ENCODE measurements around the gene PGPEP1.
"Not testable (repeated sequence)": the region's sequence is repeated elsewhere in the genome, so short reads cannot be mapped to it uniquely, and the experiment has no call there.

The PGPEP1 gene

DNA sequence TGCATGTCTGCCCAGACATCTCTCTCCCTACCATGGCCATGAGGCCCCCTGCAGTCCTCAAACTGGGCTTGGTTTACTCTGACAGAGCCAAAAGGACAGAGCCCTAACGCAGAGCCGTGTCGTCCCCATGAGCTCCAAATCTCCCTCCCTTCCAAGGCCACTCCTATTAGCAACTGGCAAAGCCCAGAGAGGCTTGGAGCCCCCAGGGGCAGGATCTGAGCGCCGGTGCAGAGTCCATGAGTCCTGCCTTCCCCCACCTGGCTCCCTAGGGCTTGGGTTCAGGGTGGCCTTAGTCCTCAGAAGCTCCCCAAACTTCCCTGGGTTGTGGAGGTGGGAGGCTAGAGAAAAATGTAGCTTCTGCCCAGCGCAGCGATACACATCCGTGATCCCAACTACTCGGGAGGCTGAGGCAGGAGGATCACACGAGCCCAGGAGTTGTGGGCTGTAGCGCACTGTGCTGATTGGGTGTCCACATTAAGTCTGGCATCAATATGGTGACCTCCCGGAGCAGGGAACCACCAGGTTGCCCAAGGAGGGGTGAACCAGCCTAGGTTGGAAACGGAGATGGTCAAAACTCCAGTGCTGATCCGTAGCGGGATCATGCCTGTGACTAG, 7.4 kb upstream of the PGPEP1 start:
- DNase-seq (ENCODE audit: low read depth) = no peak

- DNase-seq (ENCODE audit: low read depth) = no peak
Measured at GRCh38 chr19:18333680-18334079, 6.7 kb upstream of the PGPEP1 start.

DNA sequence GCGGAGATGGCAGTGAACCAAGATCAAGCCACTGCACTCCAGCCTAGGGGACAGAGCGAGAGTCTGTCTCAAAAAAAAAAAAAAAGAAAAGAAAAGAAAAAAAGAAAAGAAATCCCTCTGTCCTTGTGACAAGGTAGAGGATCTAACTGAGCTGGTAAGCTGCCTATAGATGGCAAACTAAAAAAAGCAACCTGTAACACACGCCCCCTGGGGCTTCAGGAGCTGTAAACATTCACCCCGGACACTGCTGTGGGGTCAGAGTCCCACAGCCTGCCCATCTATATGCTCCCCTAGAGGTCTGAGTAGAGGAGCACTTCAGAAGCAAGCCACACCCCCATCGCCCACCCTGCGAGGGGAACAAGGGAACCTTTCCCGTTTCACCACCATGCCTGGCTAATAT, 4.3 kb upstream of the PGPEP1 start:
- DNase-seq (ENCODE audit: low read depth) = no peak

DNA sequence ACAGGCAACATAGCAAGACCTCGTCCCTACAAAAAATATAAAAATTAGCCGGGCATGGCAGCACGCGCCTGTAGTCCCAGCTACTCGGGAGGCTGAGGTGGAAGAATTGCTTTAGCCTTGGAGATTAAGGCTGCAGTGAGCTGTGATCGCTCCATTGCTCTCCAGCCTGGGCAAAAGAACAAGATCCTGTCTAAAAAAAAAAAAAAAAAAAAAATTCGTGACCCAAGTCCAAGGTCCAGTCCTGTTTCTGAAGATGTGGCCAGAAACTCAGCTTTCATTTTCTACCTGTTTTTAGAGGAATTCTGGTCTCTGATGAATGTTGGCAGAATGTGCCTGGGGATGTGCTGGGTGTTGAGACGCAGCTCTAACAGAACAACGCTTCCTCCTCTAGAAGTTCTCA, 1.9 kb upstream of the PGPEP1 start:
- DNase-seq (ENCODE audit: low read depth) = no peak

DNA sequence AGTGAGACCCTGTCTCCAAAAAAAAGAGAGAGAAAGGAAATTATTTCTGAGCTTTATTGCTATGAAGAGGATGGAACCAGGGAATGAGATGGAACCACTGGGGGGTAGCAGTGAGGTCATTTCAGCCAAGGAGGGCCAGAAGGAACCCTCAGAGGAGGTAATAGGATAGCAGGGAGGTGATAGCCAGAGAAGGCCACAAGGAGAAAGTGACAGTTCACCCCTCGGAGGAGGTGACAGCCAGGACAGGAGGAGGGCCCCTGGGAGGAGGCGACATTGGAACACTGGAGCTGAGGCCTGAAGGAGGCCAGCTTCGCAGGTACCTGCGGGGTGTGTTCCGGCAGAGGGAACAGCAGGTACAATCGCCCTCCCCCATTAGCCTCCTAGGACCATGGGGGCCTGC, 675 bp upstream of the PGPEP1 start:
- no peak for DNase-seq (ENCODE audit: low read depth)

DNA sequence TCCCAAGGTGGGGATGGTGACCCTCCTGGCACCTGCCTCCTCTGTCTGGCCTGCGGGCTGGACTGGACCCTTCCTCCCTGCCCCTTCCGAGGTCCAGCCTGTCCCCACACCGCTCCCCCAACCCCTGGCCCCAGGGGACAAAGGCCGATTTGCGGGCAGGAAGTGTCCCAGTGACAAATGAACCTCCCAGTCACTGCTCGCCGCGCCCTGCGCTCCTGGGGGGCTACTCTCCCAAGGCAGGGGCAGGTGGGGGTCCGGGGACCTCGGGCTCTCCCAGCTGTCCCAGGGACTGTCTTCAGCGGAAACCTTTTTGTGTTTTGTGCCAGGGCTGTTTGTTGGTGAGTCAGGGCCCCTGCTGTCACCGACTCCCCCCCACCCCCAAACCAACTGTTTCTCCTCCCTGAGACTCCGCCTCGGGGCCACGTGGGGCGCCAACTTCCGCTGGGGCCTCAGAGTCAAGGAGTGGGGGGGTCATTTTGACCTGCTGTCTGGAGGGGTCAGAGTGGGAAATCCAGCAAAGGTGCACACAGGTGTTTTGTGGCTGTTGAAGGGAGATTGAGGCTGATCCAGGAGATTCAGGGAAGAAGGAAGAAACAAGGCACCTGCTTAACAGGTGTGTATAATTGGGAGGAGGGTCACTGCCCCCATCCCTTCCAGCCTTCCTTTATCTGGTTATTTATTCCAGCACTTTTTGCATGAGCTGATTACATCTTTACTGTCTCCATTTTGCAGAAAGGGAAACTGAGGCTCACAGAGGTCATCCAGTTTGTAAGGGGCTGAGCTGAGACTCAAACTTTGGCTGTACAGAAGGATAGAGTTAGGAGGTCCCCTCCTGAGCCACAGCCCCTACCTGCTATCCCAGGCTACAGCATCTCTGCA, 831 bp downstream of the PGPEP1 start:
- peak; percentile 54 for DNase-seq (ENCODE audit: low read depth)

GRCh38 chr19:18342090-18342632, 1.8 kb downstream of the PGPEP1 start:
- no peak for DNase-seq (ENCODE audit: low read depth)

DNA sequence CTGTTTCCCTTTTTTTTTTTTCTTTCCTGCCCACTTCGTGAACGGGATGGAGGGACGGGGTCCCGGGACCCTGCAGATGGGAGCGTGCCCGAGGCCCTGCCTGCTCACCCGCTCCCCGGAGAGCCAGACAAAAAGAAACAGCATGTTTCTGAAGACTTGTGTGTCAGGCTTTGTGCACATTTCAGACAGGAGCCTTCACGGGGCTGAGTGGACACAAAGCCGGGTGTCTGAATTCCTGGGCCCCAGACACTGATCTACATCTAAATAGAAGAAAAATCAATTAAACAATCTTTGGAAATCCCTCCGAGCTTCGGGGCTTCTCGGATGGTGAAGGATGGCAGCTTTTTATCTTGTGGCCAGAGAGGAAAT, 4.2 kb downstream of the PGPEP1 start:
- DNase-seq (ENCODE audit: low read depth) = no peak

DNA sequence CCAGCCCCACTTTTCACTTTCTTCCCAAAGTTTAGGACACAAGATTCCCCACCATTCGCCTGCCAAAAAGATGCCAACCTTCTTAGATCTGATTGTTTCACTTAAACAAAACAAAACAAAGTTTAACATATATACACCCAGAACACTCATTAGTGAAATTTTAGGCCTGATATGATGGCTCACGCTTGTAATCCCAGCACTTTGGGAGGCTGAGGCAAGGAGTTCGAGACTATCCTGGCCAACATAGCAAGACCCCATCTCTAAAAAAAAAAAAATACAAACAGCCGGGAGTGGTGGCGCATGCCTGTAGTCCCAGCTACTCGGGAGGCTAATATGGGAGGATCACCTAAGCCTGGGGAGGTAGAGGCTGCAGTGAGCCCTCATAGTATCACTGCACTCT, 4.9 kb downstream of the PGPEP1 start:
- DNase-seq (ENCODE audit: low read depth) = no peak

- no peak for DNase-seq (ENCODE audit: low read depth)
Measured at GRCh38 chr19:18346091-18346490, 5.7 kb downstream of the PGPEP1 start.

- DNase-seq (ENCODE audit: low read depth) = no peak
Measured at GRCh38 chr19:18348171-18348570, 7.8 kb downstream of the PGPEP1 start.

DNA sequence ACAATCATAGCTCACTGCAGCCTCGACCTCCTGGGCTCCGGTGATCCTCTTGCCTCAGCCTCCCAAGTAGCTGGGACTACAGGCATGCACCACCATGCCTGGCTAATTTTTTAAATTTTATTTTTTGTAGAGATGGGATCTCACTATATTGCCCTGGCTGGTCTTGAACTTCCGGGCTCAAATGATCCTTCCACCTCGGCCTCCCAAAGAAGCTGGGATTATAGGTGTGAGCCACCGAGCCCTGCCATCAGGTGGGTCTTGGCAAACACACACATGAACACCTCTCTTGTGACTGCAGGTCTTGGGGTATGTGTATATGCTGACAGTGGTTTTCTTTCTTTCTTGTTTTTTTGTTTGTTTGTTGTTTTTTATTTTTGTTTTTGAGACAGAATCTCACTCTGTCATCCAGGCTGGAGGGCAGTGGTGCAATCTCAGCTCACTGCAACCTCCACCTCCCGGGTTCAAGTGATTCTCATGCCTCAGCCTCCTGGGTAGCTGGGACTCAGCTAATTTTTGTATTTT, 8.5 kb downstream of the PGPEP1 start:
- not testable (repeated sequence) for DNase-seq (ENCODE audit: low read depth)

DNA sequence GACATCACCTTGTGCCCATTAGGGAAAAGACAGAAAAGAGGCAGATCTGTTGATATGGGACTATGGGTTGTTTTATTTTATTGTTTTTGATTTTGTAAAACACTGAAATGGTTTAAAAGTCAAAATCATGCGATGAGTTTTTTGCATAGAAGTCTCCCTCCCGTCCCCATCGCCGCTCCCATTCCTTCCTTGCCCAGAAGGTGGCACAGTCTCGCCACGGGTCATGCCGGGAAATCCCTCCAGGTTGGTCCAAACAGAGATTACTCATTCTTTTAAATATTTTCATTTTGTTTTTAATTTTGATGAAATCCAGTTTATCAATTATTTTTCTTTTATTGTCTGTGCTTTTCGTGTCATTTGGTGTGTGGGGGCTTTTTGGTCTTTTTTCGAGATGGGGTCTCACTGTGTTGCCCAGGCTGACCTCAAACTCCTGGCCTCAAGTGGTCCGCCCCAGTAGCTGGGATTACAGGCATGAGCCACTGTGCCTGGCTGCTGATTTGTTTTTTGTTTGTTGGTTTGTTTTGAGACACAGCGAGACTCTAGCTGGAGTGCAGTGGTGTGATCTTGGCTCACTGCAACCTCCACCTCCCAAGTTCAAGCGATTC, 9.2 kb downstream of the PGPEP1 start:
- no peak for DNase-seq (ENCODE audit: low read depth)

DNA sequence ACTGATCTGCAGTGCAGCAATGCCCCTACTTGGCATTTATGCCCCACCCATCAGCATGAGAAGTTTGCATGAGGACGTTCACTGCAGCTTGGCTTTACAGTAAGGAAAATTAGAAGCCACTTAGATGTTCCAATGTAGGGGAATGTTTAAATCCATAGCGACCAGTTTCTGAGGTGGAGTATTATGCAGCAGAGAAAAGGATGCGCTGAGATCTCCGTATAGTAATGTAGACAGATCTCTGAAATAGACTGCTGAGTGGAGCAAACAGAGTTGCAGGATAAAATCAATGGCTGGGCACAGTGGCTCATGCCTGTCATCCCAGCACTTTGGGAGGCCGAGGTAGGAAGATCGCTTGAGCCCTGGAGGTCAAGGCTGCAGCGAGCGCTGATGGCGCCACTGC, 10.1 kb downstream of the PGPEP1 start:
- DNase-seq (ENCODE audit: low read depth) = no peak

GRCh38 chr19:18351544-18351943, 11.1 kb downstream of the PGPEP1 start:
- DNase-seq (ENCODE audit: low read depth) = no peak

DNA sequence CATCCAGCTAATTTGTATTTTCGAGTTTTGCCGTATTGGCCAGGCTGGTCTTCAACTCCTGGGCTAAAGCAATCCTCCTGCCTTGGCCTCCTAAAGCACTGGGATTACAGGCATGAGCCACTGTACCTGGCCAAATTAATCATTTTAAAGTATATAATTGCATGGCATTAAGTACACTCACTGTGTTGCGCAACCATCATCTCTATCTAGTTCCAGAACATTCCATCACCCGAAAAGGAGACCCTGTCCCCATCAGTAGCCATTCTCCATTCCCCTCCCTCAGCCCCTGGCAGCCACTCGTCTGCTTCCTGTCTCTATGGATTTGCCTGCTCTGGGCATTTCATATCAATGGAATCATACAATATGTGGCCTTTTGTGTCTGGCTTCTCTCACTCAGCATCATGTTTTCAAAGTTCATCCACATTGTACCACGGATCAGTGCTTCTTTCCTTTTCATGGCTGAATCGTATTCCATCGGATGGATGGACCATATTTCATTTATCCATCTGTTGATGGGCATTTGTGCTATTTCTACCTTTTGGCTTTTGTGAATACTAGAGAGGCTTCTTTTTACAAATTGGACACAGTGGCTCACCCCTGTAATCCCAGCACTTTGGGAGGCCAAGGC, 13.1 kb downstream of the PGPEP1 start:
- DNase-seq (ENCODE audit: low read depth) = no peak

GRCh38 chr19:18354743-18355142, 14.3 kb downstream of the PGPEP1 start:
- not testable (repeated sequence) for DNase-seq (ENCODE audit: low read depth)

DNA sequence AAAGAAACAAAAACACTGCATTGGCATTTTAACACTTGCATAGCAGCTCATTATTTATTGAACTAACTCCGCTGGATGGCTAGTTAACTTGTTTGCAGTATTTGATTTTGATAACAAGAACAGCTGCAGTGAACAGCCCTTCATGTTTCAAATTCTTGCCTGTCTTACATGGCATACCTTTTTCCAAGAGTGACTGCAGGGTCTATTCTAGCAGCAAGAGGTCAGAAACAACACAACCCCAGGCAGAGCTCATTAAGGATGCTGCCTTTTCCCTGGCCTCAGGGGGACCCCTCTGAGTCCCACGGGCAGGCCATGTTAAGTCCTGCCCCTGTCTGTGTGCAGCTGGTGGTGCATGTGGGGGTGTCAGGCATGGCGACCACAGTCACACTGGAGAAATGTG, 16.6 kb downstream of the PGPEP1 start:
- DNase-seq (ENCODE audit: low read depth) = no peak

DNA sequence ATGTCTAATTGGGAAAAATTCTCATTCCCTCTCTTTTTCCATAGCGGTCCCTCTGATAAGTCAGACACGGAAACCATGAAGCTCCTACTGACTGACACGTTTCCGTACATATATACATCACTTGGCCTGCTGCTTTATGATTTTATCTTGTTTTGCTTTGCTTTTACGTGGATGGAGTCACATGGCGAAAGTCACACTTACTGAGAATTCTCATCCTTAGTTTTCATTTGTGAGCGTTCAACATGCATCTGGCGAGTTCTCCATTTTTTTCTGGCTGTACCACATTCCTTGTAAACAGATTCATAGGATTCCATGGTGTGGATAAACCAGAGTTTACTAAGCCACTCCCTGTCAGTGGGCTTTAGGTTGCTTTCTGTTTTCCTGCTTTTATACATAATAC, 21.2 kb downstream of the PGPEP1 start:
- DNase-seq (ENCODE audit: low read depth) = no peak

GRCh38 chr19:18362934-18363542, 22.6 kb downstream of the PGPEP1 start:
- no peak for DNase-seq (ENCODE audit: low read depth)

- no peak for DNase-seq (ENCODE audit: low read depth)
Measured at GRCh38 chr19:18363787-18364186, 23.4 kb downstream of the PGPEP1 start.

DNA sequence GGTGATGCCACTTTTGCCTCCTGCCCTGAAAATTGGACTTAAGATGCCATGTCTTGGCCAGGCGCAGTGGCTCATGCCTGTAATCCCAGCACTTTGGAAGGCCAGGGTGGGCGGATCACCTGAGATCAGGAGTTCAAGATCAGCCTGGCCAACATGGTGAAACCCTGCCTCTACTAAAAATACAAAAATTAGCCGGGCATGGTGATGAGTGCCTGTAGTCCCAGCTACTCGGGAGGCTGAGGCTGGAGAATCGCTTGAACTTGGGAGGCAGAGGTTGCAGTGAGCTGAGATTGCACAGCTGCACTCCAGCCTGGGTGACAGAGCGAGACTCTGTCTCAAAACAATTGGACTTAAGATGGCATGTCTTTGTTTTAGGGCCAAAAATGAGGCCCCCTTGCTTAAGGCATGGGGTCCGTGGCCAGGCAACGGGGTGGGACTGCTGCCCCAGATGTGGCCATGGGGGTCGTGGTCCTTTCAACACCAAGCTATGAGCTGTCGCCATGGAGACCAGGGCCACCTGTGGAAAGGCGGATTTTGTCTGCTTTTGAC, 24.0 kb downstream of the PGPEP1 start:
- DNase-seq (ENCODE audit: low read depth) = not testable (repeated sequence)
